ENCODE data around the gene LRP2.

The LRP2 gene

GRCh38 chr2:169237939-169238338 is 124.4 kb downstream of the LRP2 start (continued):
- TF ChIP-seq PRDM2 (tag by site-specific recombination; IDR thresholded peaks at IDR 0.05; ENCODE audit: borderline replicate concordance) = no peak

GRCh38 chr2:169237286-169237685 is 125.0 kb downstream of the LRP2 start:
- ChIA-PET CTCF (interaction anchor here (0.9 to 1.2 kb wide), 2 partner anchors 16 to 19 kb away, joined by 3 read pairs; no protein-coding TSS in a partner anchor), POLR2A (no interaction called here)

More at GRCh38 chr2:169237286-169237685, 125.0 kb downstream of the LRP2 start:
- H3K4me3 ChIP-seq (ENCODE audit: low read depth, low read length) = no peak overlapping the region
- no peak overlapping the region for H3K27ac ChIP-seq (ENCODE audit: extremely low read depth, low read depth, low read length)
- no peaks in the 10 kb centered on the region for H3K9me3 ChIP-seq (ENCODE audit: control insufficient read depth, insufficient read depth, low read depth, low read length)
- H3K36me3 ChIP-seq (ENCODE audit: control insufficient read depth in 2 of 2, insufficient read depth in 1 of 2, low read length in 2 of 2) = peaks cover 0 to 35% of the 10 kb centered on the region in 2 experiments; a peak in 1 of 3 replicates
- H3K4me1 ChIP-seq (ENCODE audit: control insufficient read depth, insufficient read depth, low read length) = no peaks in the 10 kb centered on the region
- TF ChIP-seq ZNF785 (tag by site-specific recombination; IDR thresholded peaks at IDR 0.05) (no peak), ZSCAN5A (tag by site-specific recombination; IDR thresholded peaks at IDR 0.05) (no peak), HOXA7 (CRISPR knock-in tag; IDR thresholded peaks at IDR 0.05; ENCODE audit: borderline replicate concordance) (no peak), ZNF76 (tag by site-specific recombination; IDR thresholded peaks at IDR 0.05; ENCODE audit: borderline replicate concordance, low read depth) (no peak), GLIS1 (tag by site-specific recombination; IDR thresholded peaks at IDR 0.05) (no peak), PRDM10 (tag by site-specific recombination; IDR thresholded peaks at IDR 0.05) (no peak), ZNF510 (tag by site-specific recombination; IDR thresholded peaks at IDR 0.05; ENCODE audit: insufficient replicate concordance) (no peak), ZNF701 (tag by site-specific recombination; IDR thresholded peaks at IDR 0.05) (no peak), ZSCAN18 (tag by site-specific recombination; IDR thresholded peaks at IDR 0.05) (no peak), ZBTB1 (tag by site-specific recombination; IDR thresholded peaks at IDR 0.05) (no peak)

Data from HEK293 (cell line).